AG04449 (cell line): Measurements from ENCODE around the gene PSMA5.
A peak's percentile ranks its signal among the peaks of the same experiment; 100 is the strongest.

Experiments
- CTCF ChIA-PET: fragments of 350-600 bp; formaldehyde crosslinking; extraction: SDS; loops from one replicate; lab custom pipeline; 2021; ENCODE audit warnings: antibody characterized with exemption; lab: Yijun Ruan, JAX
- POLR2A ChIA-PET: fragments of 400-600, 350-600 bp; formaldehyde crosslinking; extraction: SDS; loops from one replicate; lab custom pipeline; 2020; ENCODE audit warnings: antibody characterized with exemption, inconsistent platforms; lab: Yijun Ruan, JAX
- DNase-seq: peaks from one replicate; pipeline ENCODE4 v3.0.0-alpha.2; 2010; ENCODE audit warnings: low read depth, low spot score
- H3K4me3 ChIP-seq: 2 replicates; pipeline ENCODE4 v1.5.1; 2011; ENCODE audit warnings: low read depth, mild to moderate bottlenecking, control low read depth, low read length
- CTCF ChIP-seq: IDR thresholded peaks from one replicate; pipeline ENCODE4 v1.5.1; 2011; ENCODE audit warnings: mild to moderate bottlenecking, moderate library complexity, low read length, control low read depth, inconsistent platforms; ENCODE audit not compliant: insufficient read depth; ENCODE audit errors: missing control alignments

PSMA5 gene

GRCh38 chr1:109468903-109469302 lies 42.7 kb upstream of the PSMA5 start:
- CTCF ChIA-PET = interaction anchor here (0.8 to 3.2 kb wide), 8 partner anchors 11 to 64 kb away, joined by 3 to 20 read pairs (median 6); partner anchors contain the start of genes ATXN7L2 and CYB561D1
- TF ChIP-seq CTCF = no peak

GRCh38 chr1:109468061-109468460 lies 41.8 kb upstream of the PSMA5 start:
- TF ChIP-seq CTCF = no peak
- DNase-seq = no peak
- H3K4me3 ChIP-seq = no peak overlapping the region
- ChIA-PET CTCF (interaction anchor here (0.6 to 3.2 kb wide), 8 partner anchors 11 to 204 kb away, joined by 3 to 20 read pairs (median 6); partner anchors contain the start of genes ATXN7L2 and CYB561D1), POLR2A (no interaction called here)

More at GRCh38 chr1:109468903-109469302, 42.7 kb upstream of the PSMA5 start:
- DNase-seq = no peak
- POLR2A ChIA-PET = no interaction called here
- no peak overlapping the region for H3K4me3 ChIP-seq

- ChIA-PET POLR2A (no interaction called here), CTCF (interaction anchor here (1.3 to 2.9 kb wide), 4 partner anchors 12 to 203 kb away, joined by 3 to 8 read pairs (median 6); partner anchors contain the start of gene ATXN7L2)
- no peak for TF ChIP-seq CTCF
- DNase-seq = no peak
- H3K4me3 ChIP-seq = peak overlapping the region; percentile 6; the same call in 1 of the 2 replicates
These were observed 41.1 kb upstream of the PSMA5 start for GRCh38 chr1:109467301-109467777.

GRCh38 chr1:109466452-109467300 lies 40.4 kb upstream of the PSMA5 start, which contains the start of gene SYPL2:
Gene SYPL2, plus strand, starts transcription at chr1:109466546. Its CDS starts 298 bp downstream, at chr1:109466844.
- peak within 1 kb of the TSS; percentile 56 for H3K4me3 ChIP-seq
- no peak for TF ChIP-seq CTCF
- ChIA-PET POLR2A (no interaction called here), CTCF (interaction anchor here (1.3 to 2.9 kb wide), 5 partner anchors 17 to 202 kb away, joined by 3 to 8 read pairs (median 5); partner anchors contain the start of gene ATXN7L2)
- no peak for DNase-seq

GRCh38 chr1:109466125-109466451 lies 39.8 kb upstream of the PSMA5 start:
- ChIA-PET POLR2A (no interaction called here), CTCF (interaction anchor here (1.3 kb wide), 2 partner anchors 24 to 66 kb away, joined by 4 to 5 read pairs; no protein-coding TSS in a partner anchor)
- TF ChIP-seq CTCF = no peak
- peak overlapping the region; percentile 56 for H3K4me3 ChIP-seq
- DNase-seq = no peak

GRCh38 chr1:109457819-109458218 lies 31.6 kb upstream of the PSMA5 start:
- TF ChIP-seq CTCF = no peak
- ChIA-PET POLR2A (no interaction called here), CTCF (interaction anchor here (1.4 to 2.2 kb wide), 2 partner anchors 11 to 36 kb away, joined by 3 to 7 read pairs; partner anchors contain the start of gene CYB561D1)
- DNase-seq = no peak
- no peak overlapping the region for H3K4me3 ChIP-seq
